Activated CD8-positive, alpha-beta T cell treated with anti-CD3 and anti-CD28 coated beads for 36 hours (primary cell): ENCODE measurements around the gene RASSF4. TPM values are rescaled to one million over a fixed set of nuclear protein-coding genes. Genes with fewer than 3 reads are reported as not detected.

Source experiments
- ATAC-seq: fragments of 200-7000 bp; cut with Tn5 transposase; one replicate; pipeline ENCODE4 v1.10.0; 2021; ENCODE audit warnings: mild to moderate bottlenecking, moderate library complexity
- CTCF ChIA-PET: fragments of 350-600 bp; sonication (Branson Sonifier 250); formaldehyde crosslinking; loops from one replicate; lab custom pipeline; 2021; ENCODE audit warnings: antibody characterized with exemption; lab: Charles Lee
- POLR2A ChIA-PET: fragments of 350-600 bp; sonication (Branson Sonifier 250); formaldehyde crosslinking; loops from one replicate; lab custom pipeline; 2021; ENCODE audit warnings: antibody characterized with exemption; lab: Charles Lee
- DNase-seq: peaks from one replicate; pipeline ENCODE4 v3.0.0-alpha.2; 2020
- H3K27ac Mint-ChIP-seq: one replicate; pipeline ENCODE4 v1.8.0; 2021; ENCODE audit warnings: mild to moderate bottlenecking, mixed read lengths
- H3K27me3 Mint-ChIP-seq: one replicate; pipeline ENCODE4 v1.8.0; 2021; ENCODE audit warnings: mixed read lengths
- H3K36me3 Mint-ChIP-seq: one replicate; pipeline ENCODE4 v1.8.0; 2021; ENCODE audit warnings: low read depth, mixed read lengths
- H3K4me1 Mint-ChIP-seq: one replicate; pipeline ENCODE4 v1.8.0; 2021; ENCODE audit warnings: low read depth, mixed read lengths
- H3K4me3 Mint-ChIP-seq: one replicate; pipeline ENCODE4 v1.8.0; 2021; ENCODE audit warnings: mild to moderate bottlenecking, moderate library complexity, mixed read lengths
- H3K9me3 Mint-ChIP-seq: one replicate; pipeline ENCODE4 v1.8.0; 2021; ENCODE audit warnings: mixed read lengths
- CTCF ChIP-seq: fragments of 200-600 bp; IDR thresholded peaks from one replicate; pipeline ENCODE4 v1.8.0; 2022; ENCODE audit warnings: antibody characterized with exemption, mild to moderate bottlenecking
- intact Hi-C: fragments of 100-400 bp; cut with micrococcal nuclease; formaldehyde crosslinking; loops from one replicate; pipeline ENCODE4 v1.10.0; 2022
- total RNA-seq, 2 experiments: library from RNA; stranded (reverse); gene quantifications; one replicate each; pipeline ENCODE4 v1.2.3, GENCODE V29; 2021

Gene RASSF4
- total RNA-seq, 2 experiments from 2014 or later = 1.8 to 1.9 TPM

GRCh38 chr10:44982496-44982895 is 22.9 kb downstream of the RASSF4 start:
- ChIA-PET CTCF (interaction anchor here (1.1 kb wide), 1 partner anchor 49 kb away, joined by 3 read pairs; no protein-coding TSS in a partner anchor), POLR2A (no interaction called here)
- no peak for TF ChIP-seq CTCF
- Mint-ChIP-seq H3K4me1 (peaks cover 3% of the 10 kb centered on the region), H3K4me3 (no peak overlapping the region), H3K27ac (no peak overlapping the region), H3K36me3 (no peaks in the 10 kb centered on the region), H3K9me3 (no peaks in the 10 kb centered on the region), H3K27me3 (no peaks in the 10 kb centered on the region)
- intact Hi-C loops = no loop called here
- DNase-seq (no peak), ATAC-seq (no peak)

DNA sequence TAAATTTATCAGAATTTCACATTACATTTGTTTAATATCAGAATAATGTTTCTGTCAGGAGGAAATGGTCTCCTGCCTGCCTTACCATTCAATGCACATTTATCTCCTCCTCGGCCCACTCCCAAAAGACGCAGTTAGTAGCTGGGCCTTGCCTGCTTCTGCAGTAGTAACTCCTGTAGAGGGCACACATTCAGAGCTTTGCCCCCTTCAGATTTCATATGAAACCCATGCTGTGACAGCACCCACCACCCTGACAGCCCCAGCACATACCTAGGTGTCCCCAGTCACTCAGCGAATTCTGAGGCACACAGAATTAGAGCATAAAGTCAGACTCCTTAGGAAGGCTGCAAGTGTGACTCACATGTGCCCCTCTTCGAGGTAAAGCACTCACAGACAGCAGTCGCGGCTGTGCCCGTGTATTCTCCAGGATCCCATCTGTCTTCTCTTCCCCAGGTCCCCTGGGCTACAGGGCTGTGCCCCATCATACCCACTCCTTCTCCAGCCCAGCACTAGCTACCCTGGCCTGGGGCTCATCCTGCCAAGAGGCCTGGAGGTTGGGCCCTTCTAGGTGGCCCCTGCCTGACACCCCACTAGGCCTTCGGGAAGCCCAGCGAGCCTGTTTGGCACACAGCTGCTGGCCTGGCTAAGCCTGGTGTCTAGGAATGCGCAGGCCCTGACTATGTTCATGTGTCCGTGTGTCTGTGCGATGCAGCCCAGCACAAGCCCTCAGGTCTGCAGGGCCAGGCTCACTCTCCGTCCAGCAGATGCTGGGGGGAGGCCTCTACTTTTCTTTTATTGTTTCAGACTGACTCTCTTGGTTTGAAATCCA is 23.7 kb downstream of the RASSF4 start:
- peaks cover 3% of the 10 kb centered on the region for H3K4me1 Mint-ChIP-seq
- ATAC-seq (no peak), DNase-seq (no peak)
- intact Hi-C loops = no loop called here
- ChIA-PET POLR2A (interaction anchor here (0.5 kb wide), 1 partner anchor 50 kb away, joined by 3 read pairs; no protein-coding TSS in a partner anchor), CTCF (interaction anchor here (1.1 kb wide), 1 partner anchor 50 kb away, joined by 3 read pairs; no protein-coding TSS in a partner anchor)
- H3K4me3 Mint-ChIP-seq = no peak overlapping the region
- H3K27me3 Mint-ChIP-seq = no peaks in the 10 kb centered on the region
- H3K36me3 Mint-ChIP-seq = no peaks in the 10 kb centered on the region
- H3K27ac Mint-ChIP-seq = no peak overlapping the region
- no peak for TF ChIP-seq CTCF
- no peaks in the 10 kb centered on the region for H3K9me3 Mint-ChIP-seq

DNA sequence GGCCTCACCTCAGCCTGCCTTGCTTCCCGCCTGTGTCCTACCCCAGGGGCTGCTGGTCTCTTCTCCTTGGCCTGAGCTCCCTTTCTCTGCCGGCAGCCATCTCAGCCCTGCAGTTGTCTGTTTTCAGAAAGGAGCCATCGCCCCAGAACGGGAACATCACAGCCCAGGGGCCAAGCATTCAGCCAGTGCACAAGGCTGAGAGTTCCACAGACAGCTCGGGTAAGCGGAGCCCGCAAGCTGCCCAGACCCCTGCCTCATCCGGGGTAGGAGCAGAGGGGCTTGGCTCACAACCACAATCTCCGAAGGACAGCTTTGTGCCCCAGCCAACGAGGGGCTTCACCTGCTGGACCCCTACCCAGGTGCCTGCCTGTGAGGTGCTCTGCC is 24.3 kb downstream of the RASSF4 start:
- DNase-seq = no peak
- no peak for TF ChIP-seq CTCF
- Mint-ChIP-seq H3K36me3 (no peaks in the 10 kb centered on the region), H3K9me3 (no peaks in the 10 kb centered on the region), H3K4me3 (no peak overlapping the region), H3K27me3 (peaks cover 3% of the 10 kb centered on the region), H3K27ac (no peak overlapping the region), H3K4me1 (peaks cover 3% of the 10 kb centered on the region)
- POLR2A ChIA-PET = interaction anchor here (0.5 kb wide), 1 partner anchor 51 kb away, joined by 3 read pairs; no protein-coding TSS in a partner anchor
- no peak for ATAC-seq
- CTCF ChIA-PET = no interaction called here
- intact Hi-C loops = no loop called here

- no peak for ATAC-seq
- intact Hi-C loops = no loop called here
- no peaks in the 10 kb centered on the region for H3K36me3 Mint-ChIP-seq
- ChIA-PET CTCF (no interaction called here), POLR2A (no interaction called here)
- no peak for TF ChIP-seq CTCF
- H3K27ac Mint-ChIP-seq = no peak overlapping the region
- no peaks in the 10 kb centered on the region for H3K9me3 Mint-ChIP-seq
- peaks cover 3% of the 10 kb centered on the region for H3K27me3 Mint-ChIP-seq
- H3K4me1 Mint-ChIP-seq = peaks cover 3% of the 10 kb centered on the region
- no peak overlapping the region for H3K4me3 Mint-ChIP-seq
- no peak for DNase-seq
Observed at GRCh38 chr10:44984671-44985101, 25.1 kb downstream of the RASSF4 start.

- intact Hi-C loops = no loop called here
- TF ChIP-seq CTCF = no peak
- ATAC-seq (no peak), DNase-seq (no peak)
- H3K4me3 Mint-ChIP-seq = no peak overlapping the region
- ChIA-PET CTCF (no interaction called here), POLR2A (no interaction called here)
- no peak overlapping the region for H3K27ac Mint-ChIP-seq
- H3K4me1 Mint-ChIP-seq = peaks cover 3% of the 10 kb centered on the region
- no peaks in the 10 kb centered on the region for H3K9me3 Mint-ChIP-seq
- H3K36me3 Mint-ChIP-seq = no peaks in the 10 kb centered on the region
- H3K27me3 Mint-ChIP-seq = peaks cover 3% of the 10 kb centered on the region
Observed at GRCh38 chr10:44985175-44985681, 25.6 kb downstream of the RASSF4 start.
